Measurements from ENCODE around the gene RNPC3. TPM values are rescaled to one million over a fixed set of nuclear protein-coding genes. Genes with fewer than 3 reads are reported as not detected.

RNPC3 gene
- total and polyA plus RNA-seq, 9 of the 15 experiments (the other 6 are each of a cell fraction or from before 2014, with no cell fraction given) = 5.4 to 31.4 (median 17.1) TPM

DNA sequence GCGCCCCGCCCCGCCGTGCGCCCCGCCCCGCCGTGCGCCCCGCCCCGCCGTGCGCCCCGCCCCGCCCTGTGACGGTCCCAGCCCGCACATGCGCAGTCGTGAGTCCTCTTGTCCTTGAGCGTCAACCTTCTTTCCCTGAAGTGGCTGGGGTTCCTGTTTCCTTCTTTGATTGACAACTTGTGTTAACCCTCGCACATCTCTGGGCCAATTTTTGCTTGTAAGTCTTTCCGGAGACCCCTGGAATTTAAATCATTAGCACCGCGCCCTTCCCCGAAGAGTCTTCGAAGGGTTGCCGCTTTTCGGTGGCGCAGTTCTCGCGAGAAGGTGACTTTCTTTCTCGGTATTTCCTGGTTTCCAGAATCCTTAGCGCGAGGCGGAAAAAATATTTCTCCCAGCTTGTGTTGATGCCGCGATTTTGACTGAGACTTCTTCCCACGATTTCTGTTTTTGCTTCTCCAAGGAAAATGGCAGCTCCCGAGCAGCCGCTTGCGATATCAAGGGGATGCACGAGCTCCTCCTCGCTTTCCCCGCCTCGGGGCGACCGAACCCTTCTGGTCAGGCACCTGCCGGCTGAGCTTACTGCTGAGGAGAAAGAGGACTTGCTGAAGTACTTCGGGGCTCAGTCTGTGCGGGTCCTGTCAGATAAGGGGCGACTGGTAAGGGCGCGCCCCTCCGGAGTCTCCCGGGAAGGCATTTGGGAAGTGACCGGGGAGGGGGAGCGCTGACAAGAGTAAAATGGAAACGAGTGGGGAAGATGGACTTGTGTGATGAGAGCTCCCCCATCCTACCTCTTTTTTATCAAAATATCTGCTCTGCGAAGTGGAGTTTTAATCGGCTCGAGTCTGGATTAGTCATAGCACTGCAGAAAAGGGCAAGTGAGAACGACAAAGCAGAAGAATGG, at the start of gene RNPC3 (continued):
- TF ChIP-seq ZNF408 (CRISPR knock-in tag; IDR thresholded peaks at IDR 0.05; ENCODE audit: low read depth) = no peak
- TF ChIP-seq RBM14 (IDR thresholded peaks at IDR 0.05; ENCODE audit: borderline replicate concordance, insufficient read depth, low read depth, low read length) = no peak
- peak; percentile 84 for TF ChIP-seq SUPT5H (IDR thresholded peaks at IDR 0.05)
- TF ChIP-seq, protein P1, sequence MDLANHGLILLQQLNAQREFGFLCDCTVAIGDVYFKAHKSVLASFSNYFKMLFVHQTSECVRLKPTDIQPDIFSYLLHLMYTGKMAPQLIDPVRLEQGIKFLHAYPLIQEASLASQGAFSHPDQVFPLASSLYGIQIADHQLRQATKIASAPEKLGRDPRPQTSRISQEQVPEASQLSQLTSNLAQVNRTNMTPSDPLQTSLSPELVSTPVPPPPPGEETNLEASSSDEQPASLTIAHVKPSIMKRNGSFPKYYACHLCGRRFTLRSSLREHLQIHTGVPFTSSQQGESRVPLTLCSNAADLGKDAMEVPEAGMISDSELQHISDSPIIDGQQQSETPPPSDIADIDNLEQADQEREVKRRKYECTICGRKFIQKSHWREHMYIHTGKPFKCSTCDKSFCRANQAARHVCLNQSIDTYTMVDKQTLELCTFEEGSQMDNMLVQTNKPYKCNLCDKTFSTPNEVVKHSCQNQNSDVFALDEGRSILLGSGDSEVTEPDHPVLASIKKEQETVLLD (IDR thresholded peaks at IDR 0.05) = peak; percentile 26; the same call in 1 of the 2 replicates
- TF ChIP-seq TAF1 (IDR thresholded peaks at IDR 0.05; ENCODE audit: control insufficient read depth, extremely low read depth, insufficient read depth, low read length, severe bottlenecking) = peak; percentile 41
- TF ChIP-seq SPI1 (IDR thresholded peaks at IDR 0.05; ENCODE audit: borderline replicate concordance, low read depth, low read length) = peak; percentile 69
- TF ChIP-seq ZFP1 (CRISPR knock-in tag; IDR thresholded peaks at IDR 0.05) = no peak
- TF ChIP-seq, protein P2, sequence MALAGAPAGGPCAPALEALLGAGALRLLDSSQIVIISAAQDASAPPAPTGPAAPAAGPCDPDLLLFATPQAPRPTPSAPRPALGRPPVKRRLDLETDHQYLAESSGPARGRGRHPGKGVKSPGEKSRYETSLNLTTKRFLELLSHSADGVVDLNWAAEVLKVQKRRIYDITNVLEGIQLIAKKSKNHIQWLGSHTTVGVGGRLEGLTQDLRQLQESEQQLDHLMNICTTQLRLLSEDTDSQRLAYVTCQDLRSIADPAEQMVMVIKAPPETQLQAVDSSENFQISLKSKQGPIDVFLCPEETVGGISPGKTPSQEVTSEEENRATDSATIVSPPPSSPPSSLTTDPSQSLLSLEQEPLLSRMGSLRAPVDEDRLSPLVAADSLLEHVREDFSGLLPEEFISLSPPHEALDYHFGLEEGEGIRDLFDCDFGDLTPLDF (CRISPR knock-in tag; IDR thresholded peaks at IDR 0.05) = no peak
- peak; percentile 64; the same call in 1 of the 2 replicates for TF ChIP-seq FOSL1 (tag; conservative IDR thresholded peaks at IDR 0.05)
- TF ChIP-seq SMARCA4 (IDR thresholded peaks at IDR 0.05) = peak; percentile 59
- TF ChIP-seq ATF1 (CRISPR knock-in tag; IDR thresholded peaks at IDR 0.05) = no peak
- TF ChIP-seq ATF1 (tag; IDR thresholded peaks at IDR 0.05) = peak; percentile 48
- TF ChIP-seq, protein P3, sequence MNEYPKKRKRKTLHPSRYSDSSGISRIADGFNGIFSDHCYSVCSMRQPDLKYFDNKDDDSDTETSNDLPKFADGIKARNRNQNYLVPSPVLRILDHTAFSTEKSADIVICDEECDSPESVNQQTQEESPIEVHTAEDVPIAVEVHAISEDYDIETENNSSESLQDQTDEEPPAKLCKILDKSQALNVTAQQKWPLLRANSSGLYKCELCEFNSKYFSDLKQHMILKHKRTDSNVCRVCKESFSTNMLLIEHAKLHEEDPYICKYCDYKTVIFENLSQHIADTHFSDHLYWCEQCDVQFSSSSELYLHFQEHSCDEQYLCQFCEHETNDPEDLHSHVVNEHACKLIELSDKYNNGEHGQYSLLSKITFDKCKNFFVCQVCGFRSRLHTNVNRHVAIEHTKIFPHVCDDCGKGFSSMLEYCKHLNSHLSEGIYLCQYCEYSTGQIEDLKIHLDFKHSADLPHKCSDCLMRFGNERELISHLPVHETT (CRISPR knock-in tag; conservative IDR thresholded peaks at IDR 0.05 in 1 of 2, IDR thresholded peaks at IDR 0.05 in 1 of 2) = 0 out of 4 replicates have a peak, but pooled peaks of 1 of the 2 experiments have one; percentile 30
- TF ChIP-seq RBBP5 (IDR thresholded peaks at IDR 0.05; ENCODE audit: borderline replicate concordance, insufficient read depth, low read length, poor library complexity, severe bottlenecking) = peak; percentile 71
- peak; percentile 50 for TF ChIP-seq ASH1L (IDR thresholded peaks at IDR 0.05; ENCODE audit: borderline replicate concordance, low read depth, partially characterized antibody)
- TF ChIP-seq ERF (CRISPR knock-in tag; IDR thresholded peaks at IDR 0.05) = peak; percentile 60; the same call in 1 of the 2 replicates
- TF ChIP-seq POLR2AphosphoS5 (IDR thresholded peaks at IDR 0.05; ENCODE audit: control insufficient read depth, insufficient read depth, low read depth, low read length) = peak; percentile 58; the same call in 1 of the 2 replicates
- TF ChIP-seq ELF1 (tag; IDR thresholded peaks at IDR 0.05) = peak; percentile 90
- TF ChIP-seq C11orf30 (IDR thresholded peaks at IDR 0.05; ENCODE audit: low read depth) = peak; percentile 27; the same call in 1 of the 2 replicates
- TF ChIP-seq ZNF589 (CRISPR knock-in tag; IDR thresholded peaks at IDR 0.05; ENCODE audit: low read depth) = no peak
- TF ChIP-seq ATF7 (IDR thresholded peaks at IDR 0.05) = no peak; the same call in 1 of the 2 replicates
- TF ChIP-seq TAF9B (IDR thresholded peaks at IDR 0.05; ENCODE audit: partially characterized antibody) = peak; percentile 56
- peak; percentile 16 to 22; a peak in 1 of 4 replicates for TF ChIP-seq TEAD1 (CRISPR knock-in tag; IDR thresholded peaks at IDR 0.05)
- TF ChIP-seq TAF7 (tag; IDR thresholded peaks at IDR 0.05) = 0 out of 2 replicates have a peak, but pooled peaks have one; percentile 30
